Urinary bladder (tissue), 4 donors: ENCODE results near the gene SLX9. TPM values are rescaled to one million over a fixed set of nuclear protein-coding genes. Genes with fewer than 3 reads are reported as not detected.

Experiments used
- DNase-seq: peaks from one replicate; pipeline ENCODE4 v3.0.0-alpha.2; 2015; ENCODE audit errors: extremely low spot score
- H3K27ac ChIP-seq: one replicate; pipeline ENCODE4 v1.5.1; 2013; ENCODE audit warnings: low read depth, mild to moderate bottlenecking, moderate library complexity
- H3K36me3 ChIP-seq: one replicate; pipeline ENCODE4 v1.6.1; 2013; ENCODE audit warnings: mild to moderate bottlenecking, moderate library complexity; ENCODE audit not compliant: insufficient read depth
- H3K4me1 ChIP-seq: one replicate; pipeline ENCODE4 v1.6.1; 2013; ENCODE audit warnings: mild to moderate bottlenecking, moderate library complexity; ENCODE audit not compliant: insufficient read depth
- H3K4me3 ChIP-seq: one replicate; pipeline ENCODE4 v1.5.1; 2013; ENCODE audit warnings: low read depth, low read length
- WGBS: extraction: QIAGEN DNeasy Blood & Tissue Kit; methylation state at CpG from one replicate; pipeline ENCODE4 v1.1.7; 2013; 5-methylcytosine and 5-hydroxymethylcytosine counted together
- polyA plus RNA-seq: library from polyadenylated mRNA; stranded (reverse); fragments of 200-250 nt; gene quantifications from one replicate; pipeline ENCODE4 v1.2.3, GENCODE V29; 2013
- total RNA-seq: library from RNA; depleted of rRNA; stranded (reverse); fragments of >200 nt; gene quantifications from one replicate; pipeline ENCODE4 v1.2.3, GENCODE V29; 2014
- donor health status: healthy with polysubstance abuse.
- donor health status: healthy.

The SLX9 gene
- total RNA-seq: 7.1 TPM
- polyA plus RNA-seq: 35.7 TPM

- Histone ChIP-seq H3K4me3 (peak within 1 kb of the TSS; percentile 99), H3K36me3 (peaks cover 2% of the 10 kb centered on the region), H3K4me1 (no peaks in the 10 kb centered on the region), H3K27ac (no peak within 1 kb of the TSS)
- DNase-seq: no peak
- WGBS: 1% methylated on average over 69 of the region's 69 CpGs
Measured at GRCh38 chr21:44939532-44940115, at the start of gene SLX9. Gene SLX9 (plus strand): TSS chr21:44940029. CDS start chr21:44940058, 29 bp downstream.

- no peaks in the 10 kb centered on the region for H3K36me3 ChIP-seq
- WGBS: 79% methylated on average over 24 of the region's 24 CpGs
- no peak overlapping the region for H3K27ac ChIP-seq
- DNase-seq: no peak
- no peaks in the 10 kb centered on the region for H3K4me1 ChIP-seq
- no peak overlapping the region for H3K4me3 ChIP-seq
Measured at GRCh38 chr21:44890338-44890931, 49.4 kb upstream of the SLX9 start.

- no peak overlapping the region for H3K4me3 ChIP-seq
- no peaks in the 10 kb centered on the region for H3K36me3 ChIP-seq
- H3K27ac ChIP-seq: no peak overlapping the region
- no peak for DNase-seq
- 86% methylated on average over 9 of the region's 9 CpGs for WGBS
- no peaks in the 10 kb centered on the region for H3K4me1 ChIP-seq
Measured at GRCh38 chr21:44890961-44891541, 48.8 kb upstream of the SLX9 start.

GRCh38 chr21:44891631-44892031 lies 48.2 kb upstream of the SLX9 start:
- no peaks in the 10 kb centered on the region for H3K4me1 ChIP-seq
- H3K4me3 ChIP-seq: no peak overlapping the region
- H3K36me3 ChIP-seq: no peaks in the 10 kb centered on the region
- H3K27ac ChIP-seq: no peak overlapping the region
- DNase-seq: no peak
- WGBS: 90% methylated on average over 15 of the region's 15 CpGs

GRCh38 chr21:44892095-44892494 lies 47.7 kb upstream of the SLX9 start:
- 54% methylated on average over 19 of the region's 19 CpGs for WGBS
- Histone ChIP-seq H3K36me3 (no peaks in the 10 kb centered on the region), H3K4me3 (no peak overlapping the region), H3K27ac (no peak overlapping the region), H3K4me1 (no peaks in the 10 kb centered on the region)
- DNase-seq: no peak

GRCh38 chr21:44892536-44893277 lies 47.1 kb upstream of the SLX9 start:
- DNase-seq: no peak
- WGBS: 47% methylated on average over 15 of the region's 15 CpGs

GRCh38 chr21:44893278-44893556 lies 46.6 kb upstream of the SLX9 start:
- no peak for DNase-seq
- WGBS: 79% methylated on average over 7 of the region's 7 CpGs
- Histone ChIP-seq H3K36me3 (no peaks in the 10 kb centered on the region), H3K4me3 (no peak overlapping the region), H3K27ac (no peak overlapping the region), H3K4me1 (no peaks in the 10 kb centered on the region)

More at GRCh38 chr21:44892536-44893277, 47.1 kb upstream of the SLX9 start:
- H3K27ac ChIP-seq: no peak overlapping the region
- no peaks in the 10 kb centered on the region for H3K4me1 ChIP-seq
- H3K4me3 ChIP-seq: no peak overlapping the region
- H3K36me3 ChIP-seq: no peaks in the 10 kb centered on the region

GRCh38 chr21:44893948-44894656 lies 45.7 kb upstream of the SLX9 start:
- WGBS: 89% methylated on average over 15 of the region's 15 CpGs
- H3K4me1 ChIP-seq: no peaks in the 10 kb centered on the region
- H3K36me3 ChIP-seq: no peaks in the 10 kb centered on the region
- no peak for DNase-seq
- no peak overlapping the region for H3K4me3 ChIP-seq
- no peak overlapping the region for H3K27ac ChIP-seq

GRCh38 chr21:44894687-44895302 lies 45.0 kb upstream of the SLX9 start:
- WGBS: 86% methylated on average over 19 of the region's 19 CpGs
- Histone ChIP-seq H3K4me3 (no peak overlapping the region), H3K4me1 (no peaks in the 10 kb centered on the region), H3K36me3 (no peaks in the 10 kb centered on the region), H3K27ac (no peak overlapping the region)
- no peak for DNase-seq

GRCh38 chr21:44895859-44896258 lies 44.0 kb upstream of the SLX9 start:
- Histone ChIP-seq H3K27ac (no peak overlapping the region), H3K4me1 (no peaks in the 10 kb centered on the region), H3K36me3 (no peaks in the 10 kb centered on the region), H3K4me3 (no peak overlapping the region)
- 91% methylated on average over 11 of the region's 11 CpGs for WGBS
- DNase-seq: no peak

GRCh38 chr21:44896561-44897286 lies 43.1 kb upstream of the SLX9 start:
- no peaks in the 10 kb centered on the region for H3K4me1 ChIP-seq
- no peak overlapping the region for H3K27ac ChIP-seq
- no peak for DNase-seq
- 80% methylated on average over 25 of the region's 25 CpGs for WGBS
- H3K4me3 ChIP-seq: no peak overlapping the region
- no peaks in the 10 kb centered on the region for H3K36me3 ChIP-seq

GRCh38 chr21:44897326-44898010 lies 42.4 kb upstream of the SLX9 start:
- no peak for DNase-seq
- Histone ChIP-seq H3K4me1 (no peaks in the 10 kb centered on the region), H3K27ac (no peak overlapping the region), H3K36me3 (no peaks in the 10 kb centered on the region), H3K4me3 (no peak overlapping the region)
- 82% methylated on average over 21 of the region's 21 CpGs for WGBS
